ENCODE data around the gene ZBTB21.

DNA sequence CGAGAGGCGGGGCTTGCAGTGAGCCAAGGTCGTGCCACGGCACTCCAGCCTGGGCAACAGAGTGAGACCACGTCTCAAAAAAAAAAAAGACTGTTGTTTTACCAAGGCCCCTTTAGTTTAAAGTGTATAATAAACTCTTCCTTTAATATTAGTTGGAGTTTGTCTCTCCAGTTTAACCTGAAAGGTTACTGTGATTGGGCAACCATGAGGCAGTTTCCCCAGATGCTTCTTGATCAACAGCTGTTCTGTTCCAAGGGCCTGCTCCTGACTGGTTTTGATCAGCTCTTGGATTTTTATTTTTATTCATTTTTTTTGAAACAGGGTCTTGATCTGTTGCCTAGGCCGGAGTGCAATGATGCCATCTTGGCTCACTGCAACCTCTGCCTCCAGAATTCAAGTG, 38.3 kb downstream of the ZBTB21 start:
- no peak for TF ChIP-seq SIN3A (IDR thresholded peaks at IDR 0.05; ENCODE audit: borderline replicate concordance, insufficient read depth, low read length)
- TF ChIP-seq TAF1 (IDR thresholded peaks at IDR 0.05; ENCODE audit: borderline replicate concordance, insufficient read depth, low read length) = no peak
- no peak for TF ChIP-seq POLR2AphosphoS5 (IDR thresholded peaks at IDR 0.05; ENCODE audit: low read depth, low read length)
- TF ChIP-seq, protein P1, sequence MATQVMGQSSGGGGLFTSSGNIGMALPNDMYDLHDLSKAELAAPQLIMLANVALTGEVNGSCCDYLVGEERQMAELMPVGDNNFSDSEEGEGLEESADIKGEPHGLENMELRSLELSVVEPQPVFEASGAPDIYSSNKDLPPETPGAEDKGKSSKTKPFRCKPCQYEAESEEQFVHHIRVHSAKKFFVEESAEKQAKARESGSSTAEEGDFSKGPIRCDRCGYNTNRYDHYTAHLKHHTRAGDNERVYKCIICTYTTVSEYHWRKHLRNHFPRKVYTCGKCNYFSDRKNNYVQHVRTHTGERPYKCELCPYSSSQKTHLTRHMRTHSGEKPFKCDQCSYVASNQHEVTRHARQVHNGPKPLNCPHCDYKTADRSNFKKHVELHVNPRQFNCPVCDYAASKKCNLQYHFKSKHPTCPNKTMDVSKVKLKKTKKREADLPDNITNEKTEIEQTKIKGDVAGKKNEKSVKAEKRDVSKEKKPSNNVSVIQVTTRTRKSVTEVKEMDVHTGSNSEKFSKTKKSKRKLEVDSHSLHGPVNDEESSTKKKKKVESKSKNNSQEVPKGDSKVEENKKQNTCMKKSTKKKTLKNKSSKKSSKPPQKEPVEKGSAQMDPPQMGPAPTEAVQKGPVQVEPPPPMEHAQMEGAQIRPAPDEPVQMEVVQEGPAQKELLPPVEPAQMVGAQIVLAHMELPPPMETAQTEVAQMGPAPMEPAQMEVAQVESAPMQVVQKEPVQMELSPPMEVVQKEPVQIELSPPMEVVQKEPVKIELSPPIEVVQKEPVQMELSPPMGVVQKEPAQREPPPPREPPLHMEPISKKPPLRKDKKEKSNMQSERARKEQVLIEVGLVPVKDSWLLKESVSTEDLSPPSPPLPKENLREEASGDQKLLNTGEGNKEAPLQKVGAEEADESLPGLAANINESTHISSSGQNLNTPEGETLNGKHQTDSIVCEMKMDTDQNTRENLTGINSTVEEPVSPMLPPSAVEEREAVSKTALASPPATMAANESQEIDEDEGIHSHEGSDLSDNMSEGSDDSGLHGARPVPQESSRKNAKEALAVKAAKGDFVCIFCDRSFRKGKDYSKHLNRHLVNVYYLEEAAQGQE (IDR thresholded peaks at IDR 0.05; ENCODE audit: insufficient read depth in 1 of 2, low read depth in 2 of 2, low read length in 2 of 2) = no peak
- no peak for TF ChIP-seq FOXP2 (optimal IDR thresholded peaks at IDR 0.05; ENCODE audit: borderline replicate concordance, extremely low read depth, extremely low read length, insufficient read depth)

Data from PFSK-1 (cell line).